Activated CD4-positive, alpha-beta T cell treated with anti-CD3 and anti-CD28 coated beads, Interleukin-2, amount 50 U/mL, for 1 hour (primary cell): ENCODE results near the gene DYNLT2B.
"Not testable (repeated sequence)": the region's sequence is repeated elsewhere in the genome, so short reads cannot be mapped to it uniquely, and the experiment has no call there.

Source experiments
- DNase-seq: peaks from one replicate; pipeline ENCODE4 v3.0.0-alpha.2; 2020

Gene DYNLT2B

DNA sequence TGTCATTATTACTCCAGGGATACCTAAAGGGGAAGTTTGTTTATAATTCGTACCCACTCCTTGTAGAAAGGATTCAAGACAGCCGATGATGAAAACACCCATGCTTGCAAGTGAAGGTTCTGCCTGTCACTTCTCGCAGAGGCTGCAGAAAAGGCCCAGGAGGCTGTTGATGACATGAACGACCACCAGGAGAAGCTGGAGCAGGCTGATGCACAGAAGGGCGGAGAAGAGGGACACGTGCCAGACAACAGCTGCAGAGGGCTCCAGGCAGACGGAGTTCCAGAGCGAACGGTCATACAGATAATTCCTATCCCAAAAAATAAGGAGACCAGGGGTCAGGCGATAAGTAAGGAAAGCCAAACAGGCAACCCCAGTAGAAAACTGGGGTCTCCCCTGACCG lies 5.7 kb upstream of the DYNLT2B start:
- DNase-seq: no peak

DNA sequence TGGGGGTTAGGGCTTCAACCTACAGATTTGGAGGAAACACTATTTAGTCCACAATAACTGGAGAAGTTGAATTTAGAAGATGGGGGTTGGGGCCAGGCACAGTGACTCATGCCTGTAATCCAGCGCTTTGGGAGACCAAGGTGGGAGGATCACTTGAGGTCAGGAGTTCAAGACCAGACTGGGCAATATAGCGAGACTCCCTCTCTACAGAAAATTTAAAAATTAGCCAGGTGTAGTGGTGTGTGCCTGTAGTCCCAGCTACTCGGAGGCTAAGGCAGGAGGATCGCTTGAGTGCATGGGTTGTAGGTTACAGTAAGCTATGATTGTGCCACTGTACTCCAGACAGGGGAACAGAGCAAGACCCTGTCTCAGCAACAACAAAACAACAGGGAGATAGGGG lies 5.0 kb upstream of the DYNLT2B start:
- DNase-seq: no peak

GRCh38 chr3:196321162-196321561 lies 3.1 kb upstream of the DYNLT2B start:
- DNase-seq: no peak

DNA sequence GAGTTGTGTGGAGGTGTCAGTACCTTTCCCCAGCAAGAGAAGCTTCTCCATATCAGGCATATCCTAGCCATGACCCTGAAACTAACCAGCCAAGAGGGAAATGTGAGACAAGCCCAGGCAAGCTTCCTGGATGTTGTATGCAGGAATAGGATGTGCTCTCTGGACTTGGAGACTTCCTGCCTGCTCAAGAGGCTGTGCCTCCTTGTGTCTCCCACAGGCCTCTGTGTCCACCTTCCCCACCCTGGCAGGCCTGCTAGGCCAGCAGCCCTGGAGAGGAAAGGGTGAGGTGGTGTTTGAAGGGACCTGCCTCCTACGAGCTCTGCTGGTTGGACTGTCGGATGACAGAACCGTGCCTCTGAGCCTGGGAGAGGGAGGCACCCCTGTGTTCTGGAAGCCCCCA lies 2.1 kb upstream of the DYNLT2B start:
- no peak for DNase-seq

DNA sequence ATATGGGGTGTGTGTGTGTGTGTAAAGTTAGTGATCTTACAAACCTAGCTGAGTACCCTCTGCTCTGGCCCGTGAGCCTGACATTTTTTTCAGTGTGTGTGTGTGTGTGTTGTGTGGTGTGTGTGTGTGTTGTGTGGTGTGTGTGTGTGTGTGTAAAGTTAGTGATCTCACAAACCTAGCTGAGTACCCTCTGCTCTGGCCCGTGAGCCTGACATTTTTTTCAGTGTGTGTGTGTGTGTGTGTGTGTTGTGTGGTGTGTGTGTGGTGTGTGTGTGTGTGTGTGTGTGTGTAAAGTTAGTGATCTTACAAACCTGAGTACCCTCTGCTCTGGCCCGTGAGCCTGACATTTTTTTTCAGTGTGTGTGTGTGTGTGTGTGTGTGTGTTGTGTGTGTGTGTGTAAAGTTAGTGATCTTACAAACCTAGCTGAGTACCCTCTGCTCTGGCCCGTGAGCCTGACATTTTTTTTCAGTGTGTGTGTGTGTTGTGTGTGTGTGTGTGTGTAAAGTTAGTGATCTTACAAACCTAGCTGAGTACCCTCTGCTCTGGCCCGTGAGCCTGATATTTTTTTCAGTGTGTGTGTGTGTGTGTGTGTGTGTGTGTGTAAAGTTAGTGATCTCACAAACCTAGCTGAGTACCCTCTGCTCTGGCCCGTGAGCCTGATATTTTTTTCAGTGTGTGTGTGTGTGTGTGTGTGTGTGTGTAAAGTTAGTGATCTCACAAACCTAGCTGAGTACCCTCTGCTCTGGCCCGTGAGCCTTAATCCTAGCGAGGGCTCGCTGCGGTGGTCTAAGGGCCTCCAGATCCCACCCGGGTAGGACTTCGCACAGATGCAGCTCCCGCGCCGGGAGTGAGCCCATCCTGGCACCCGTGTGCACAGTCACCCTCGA lies 997 bp downstream of the DYNLT2B start:
- DNase-seq: not testable (repeated sequence)

DNA sequence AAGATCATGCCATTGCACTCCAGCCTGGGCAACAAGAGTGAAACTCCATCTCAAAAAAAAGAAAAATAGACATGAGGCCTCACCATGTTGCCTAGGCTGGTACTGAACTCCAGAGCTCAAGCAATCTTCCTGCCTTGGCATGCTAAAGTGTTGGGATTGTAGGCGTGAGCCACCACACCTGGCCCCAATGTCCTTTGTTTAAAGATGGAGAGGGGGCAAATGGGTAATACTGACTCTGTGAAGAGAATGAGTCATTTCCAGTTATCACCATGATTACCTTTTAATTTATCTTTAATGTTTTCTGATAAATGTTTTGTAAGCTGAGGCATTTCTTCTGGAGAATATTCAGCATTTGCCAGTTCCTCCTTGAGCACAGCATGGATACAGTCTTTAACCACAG lies 2.2 kb downstream of the DYNLT2B start:
- DNase-seq: no peak

DNA sequence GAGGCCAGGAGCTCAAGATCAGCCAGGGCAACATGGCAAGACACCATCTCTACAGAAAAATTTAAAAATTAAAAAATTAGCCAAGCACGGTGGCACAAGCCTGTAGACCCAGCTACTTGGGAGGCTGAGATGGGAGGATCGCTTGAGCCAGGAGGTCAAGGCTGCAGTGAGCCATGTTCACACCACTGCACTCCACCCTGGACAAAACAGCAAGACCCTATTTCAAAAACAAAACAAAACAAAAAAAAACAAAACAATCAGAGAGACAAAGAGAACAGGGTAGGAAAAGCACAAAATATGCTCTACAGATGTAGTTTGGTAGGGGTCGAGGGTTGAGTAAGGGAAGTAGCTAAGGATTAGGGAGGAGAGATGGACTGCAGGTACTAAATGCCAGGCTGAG lies 3.4 kb downstream of the DYNLT2B start:
- DNase-seq: no peak

- DNase-seq: not testable (repeated sequence)
Measured at GRCh38 chr3:196314086-196314485, 4.0 kb downstream of the DYNLT2B start.

DNA sequence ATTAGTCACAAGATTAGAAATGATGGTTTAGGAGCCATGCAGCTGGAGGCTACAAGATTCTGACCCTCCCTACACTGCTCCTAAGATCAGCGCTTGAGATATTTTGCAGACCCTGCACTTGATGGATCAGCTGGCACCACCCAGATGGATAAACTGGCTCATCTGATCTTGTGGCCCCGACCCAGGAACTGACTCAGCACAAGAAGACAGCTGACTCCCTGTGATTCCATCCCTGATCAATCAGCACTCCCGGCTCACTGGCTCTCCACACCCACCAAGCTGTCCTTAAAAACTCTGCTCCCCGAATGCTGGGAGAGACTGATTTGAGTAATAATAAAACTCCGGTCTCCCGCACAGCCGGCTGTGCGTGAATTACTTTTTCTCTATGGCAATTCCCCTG lies 15.1 kb downstream of the DYNLT2B start:
- DNase-seq: not testable (repeated sequence)

GRCh38 chr3:196302551-196302950 lies 15.5 kb downstream of the DYNLT2B start:
- not testable (repeated sequence) for DNase-seq

DNA sequence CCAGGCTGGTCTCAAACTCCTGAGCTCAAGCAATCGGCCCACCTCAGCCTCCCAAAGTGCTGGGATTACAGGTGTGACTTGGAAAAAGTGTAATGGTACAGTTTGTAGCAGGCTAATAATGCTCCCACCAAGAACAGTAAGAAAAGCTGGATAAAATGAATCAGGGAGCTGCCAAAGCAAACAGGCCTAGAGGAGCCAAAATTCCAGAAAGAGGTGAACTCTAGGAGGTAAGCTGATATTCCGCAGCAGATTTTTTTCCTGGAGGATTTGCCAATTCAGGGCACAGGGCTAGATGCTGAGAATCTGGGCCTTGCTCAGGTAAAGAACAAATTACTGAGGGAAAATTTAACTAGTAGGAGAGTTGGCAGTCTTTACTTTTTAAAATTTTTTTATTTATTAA lies 19.5 kb downstream of the DYNLT2B start:
- no peak for DNase-seq

- no peak for DNase-seq
Measured at GRCh38 chr3:196292286-196292923, 25.6 kb downstream of the DYNLT2B start.

DNA sequence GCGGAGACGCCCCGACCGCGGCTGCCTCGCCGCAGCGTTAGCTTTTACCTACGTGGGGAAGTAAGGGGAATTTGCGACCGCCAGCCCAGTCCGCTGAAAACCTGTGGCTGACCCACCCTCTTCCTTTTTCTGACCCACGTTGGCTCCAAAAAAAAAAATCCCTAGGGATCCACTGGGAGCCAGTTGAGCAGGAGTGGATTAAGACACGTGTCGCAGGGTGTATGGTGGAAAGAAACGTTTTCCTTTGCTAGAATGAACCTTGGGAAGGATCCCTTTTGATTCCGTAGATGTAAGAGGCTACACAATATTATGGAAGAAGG lies 29.9 kb downstream of the DYNLT2B start:
- no peak for DNase-seq

DNA sequence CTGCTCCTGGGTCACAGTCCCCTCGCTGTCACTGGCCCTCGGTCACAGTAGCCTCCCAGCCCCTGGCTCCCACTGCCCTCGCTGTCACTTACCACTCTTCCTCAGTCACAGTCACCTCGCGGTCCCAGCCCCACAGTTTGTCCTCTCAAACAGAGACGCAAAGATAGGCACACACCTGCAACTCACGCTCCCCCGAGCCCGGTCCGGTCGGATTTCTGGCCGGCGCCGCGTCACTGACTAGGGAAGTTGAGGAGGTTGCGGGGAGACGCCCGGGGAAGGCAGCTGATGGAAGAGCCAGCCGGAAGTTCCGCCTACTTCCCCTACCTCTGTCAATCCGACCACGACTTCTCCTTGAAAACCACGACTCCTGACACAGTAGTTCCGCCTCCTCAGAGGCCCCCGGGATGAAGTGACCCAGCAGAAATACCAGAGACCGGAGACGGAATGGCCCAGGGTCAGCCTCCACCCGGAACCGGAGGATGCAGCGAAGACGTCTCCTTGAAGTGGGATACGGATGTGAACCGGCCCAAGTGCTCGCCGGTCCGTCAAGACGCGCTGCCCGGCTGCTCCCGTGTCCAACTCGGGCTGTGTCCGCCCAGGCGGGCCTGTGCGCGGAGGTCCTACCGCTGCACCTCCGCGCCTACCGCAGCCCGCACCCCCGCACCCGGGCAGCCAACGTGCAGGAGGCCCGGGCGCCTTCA lies 30.4 kb downstream of the DYNLT2B start, which contains the start of gene PCYT1A:
TSS of gene PCYT1A (minus strand) at position 287 of the 701 bp plus-strand sequence. CDS start 17,195 bp downstream, outside the sequence.
- DNase-seq: peak; percentile 66

GRCh38 chr3:196287090-196287439 lies 31.0 kb downstream of the DYNLT2B start:
- peak; percentile 11 for DNase-seq

DNA sequence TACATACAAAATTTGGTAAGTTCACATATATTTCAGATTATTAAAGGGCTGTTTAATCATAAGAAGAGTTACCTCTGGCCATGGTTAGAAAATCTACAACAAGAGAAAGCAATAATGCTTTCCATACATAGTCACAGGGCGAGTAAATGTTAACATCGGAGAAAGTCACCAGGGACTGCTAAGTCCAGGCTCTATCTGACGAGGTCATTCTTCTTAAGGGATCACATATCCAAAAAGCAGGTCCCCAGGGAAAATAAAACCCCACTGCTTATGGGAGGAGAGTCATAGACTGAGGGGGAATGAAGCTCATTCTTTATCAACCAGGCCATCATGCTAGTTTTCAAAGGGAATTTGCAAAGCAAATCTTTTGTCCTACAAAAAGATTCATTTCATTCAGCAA lies 33.6 kb downstream of the DYNLT2B start:
- DNase-seq: no peak

GRCh38 chr3:196281962-196282361 lies 36.1 kb downstream of the DYNLT2B start:
- DNase-seq: no peak

GRCh38 chr3:196280689-196281440 lies 37.2 kb downstream of the DYNLT2B start:
- no peak for DNase-seq

- no peak for DNase-seq
Measured at GRCh38 chr3:196275126-196275525, 42.9 kb downstream of the DYNLT2B start.

DNA sequence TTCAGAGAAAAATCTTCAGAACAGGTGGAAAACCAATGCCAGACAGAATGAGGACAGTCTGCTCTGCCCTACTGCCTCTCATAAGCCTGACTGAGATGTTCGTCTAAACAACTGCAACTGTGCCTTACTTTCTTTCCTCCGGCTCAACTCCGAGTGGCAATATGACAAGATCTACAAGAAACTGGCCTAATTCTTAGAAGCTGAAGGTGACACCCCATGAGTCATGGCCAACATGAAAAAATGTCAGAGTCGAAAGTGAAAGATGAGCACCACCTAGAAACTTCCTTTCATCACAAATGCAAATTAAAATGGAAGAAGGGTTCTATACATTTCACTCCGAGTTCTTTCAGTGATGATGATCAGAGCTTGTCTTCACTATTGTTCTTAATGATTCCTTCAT lies 43.5 kb downstream of the DYNLT2B start:
- DNase-seq: peak; percentile 46

DNA sequence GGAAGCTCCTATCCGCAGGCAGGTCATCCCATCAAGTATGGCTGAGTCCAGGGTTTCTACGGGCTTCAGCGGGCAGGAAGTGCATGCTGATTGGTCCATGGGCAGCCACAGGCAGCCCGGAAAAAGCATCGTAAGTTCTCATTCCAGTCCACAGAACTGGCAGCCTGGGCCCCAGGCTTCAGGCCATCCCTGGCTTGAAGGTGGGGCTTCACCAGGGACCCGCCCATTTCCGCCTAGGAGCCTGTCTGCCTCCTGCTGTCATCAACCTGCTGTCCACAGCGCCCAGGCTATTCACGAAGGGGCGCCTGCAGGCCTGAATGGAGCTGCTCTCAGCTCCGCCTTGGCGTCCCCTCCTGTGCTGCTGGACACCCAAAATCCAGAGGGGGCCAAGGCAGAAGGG lies 44.4 kb downstream of the DYNLT2B start:
- no peak for DNase-seq

DNA sequence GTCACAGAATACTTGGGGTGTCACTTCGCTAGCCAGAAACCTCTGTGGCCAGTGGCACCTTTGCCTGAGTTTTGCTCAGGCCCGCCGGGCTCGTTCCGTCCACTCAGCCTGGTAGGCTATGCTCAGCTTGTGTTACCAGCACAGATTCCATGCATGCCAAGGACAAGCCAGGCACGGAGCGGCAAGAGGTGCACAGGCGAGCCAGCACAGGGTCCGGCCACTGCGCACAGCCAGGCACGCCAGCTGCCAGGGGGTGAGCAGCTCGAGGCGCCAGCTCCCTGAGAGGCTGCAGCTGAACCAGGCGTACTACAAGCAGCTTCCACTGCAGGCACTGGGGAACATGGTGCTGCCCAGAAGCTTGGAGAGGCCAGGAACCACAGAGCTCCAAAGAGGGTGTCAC lies 45.2 kb downstream of the DYNLT2B start:
- DNase-seq: no peak

GRCh38 chr3:196270499-196270898 lies 47.5 kb downstream of the DYNLT2B start:
- no peak for DNase-seq
